ENCODE results near the gene CDH15.
A peak's percentile ranks its signal among the peaks of the same experiment; 100 is the strongest.
"Not testable (repeated sequence)": the region's sequence is repeated elsewhere in the genome, so short reads cannot be mapped to it uniquely, and the experiment has no call there.

The CDH15 gene

DNA sequence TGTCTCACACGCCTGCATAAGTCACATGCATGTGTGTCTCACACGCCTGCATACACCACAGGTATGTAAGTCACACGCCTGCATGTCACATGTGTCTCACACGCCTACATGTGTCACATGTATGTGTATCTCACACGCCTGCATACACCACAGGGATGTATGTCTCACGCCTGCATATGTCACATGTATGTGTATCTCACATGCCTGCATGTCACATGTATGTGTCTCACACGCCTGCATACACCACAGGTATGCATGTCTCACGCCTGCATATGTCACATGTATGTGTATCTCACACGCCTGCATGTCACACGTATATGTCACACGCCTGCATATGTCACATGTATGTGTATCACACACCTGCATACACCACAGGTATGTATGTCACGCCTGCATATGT is 13.8 kb upstream of the CDH15 start:
- no peak for DNase-seq

DNA sequence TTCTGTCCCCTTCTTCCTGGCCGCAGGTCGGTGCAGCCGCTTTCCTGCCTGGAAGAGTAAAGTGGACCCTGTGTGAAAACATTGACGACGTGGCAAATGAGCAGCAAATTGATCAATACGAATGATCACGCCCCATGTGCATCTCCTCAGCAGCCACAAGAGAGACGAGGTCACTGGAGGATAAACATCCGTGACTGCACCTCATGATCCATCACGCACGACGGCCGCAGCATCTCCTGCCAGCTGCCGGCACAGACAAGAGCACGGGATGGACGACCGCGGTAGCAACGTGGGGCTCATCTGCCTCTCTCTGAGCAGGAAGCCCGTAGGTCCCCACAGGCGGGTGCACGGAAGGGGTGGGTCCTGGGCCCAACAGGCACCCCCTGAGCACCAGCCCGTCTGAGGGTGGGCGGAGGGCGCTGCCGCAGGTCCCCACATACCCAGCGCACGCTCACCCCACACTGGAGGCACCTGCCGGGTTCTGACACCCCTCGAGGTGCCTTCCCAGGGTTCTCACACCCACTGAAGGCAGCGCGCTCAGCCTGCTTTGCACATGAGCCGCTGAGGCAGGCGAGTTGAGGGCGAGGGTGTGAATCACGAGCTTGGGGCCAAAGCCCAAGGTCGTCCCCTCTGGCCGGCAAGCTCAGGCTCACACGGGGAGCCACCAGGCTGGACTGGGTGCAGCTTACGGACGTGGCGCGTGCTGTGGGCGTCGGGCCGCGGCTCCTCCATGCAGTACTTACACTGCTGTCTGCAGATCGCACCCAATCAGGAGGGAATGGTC is 12.3 kb upstream of the CDH15 start:
- DNase-seq, result no peak

DNA sequence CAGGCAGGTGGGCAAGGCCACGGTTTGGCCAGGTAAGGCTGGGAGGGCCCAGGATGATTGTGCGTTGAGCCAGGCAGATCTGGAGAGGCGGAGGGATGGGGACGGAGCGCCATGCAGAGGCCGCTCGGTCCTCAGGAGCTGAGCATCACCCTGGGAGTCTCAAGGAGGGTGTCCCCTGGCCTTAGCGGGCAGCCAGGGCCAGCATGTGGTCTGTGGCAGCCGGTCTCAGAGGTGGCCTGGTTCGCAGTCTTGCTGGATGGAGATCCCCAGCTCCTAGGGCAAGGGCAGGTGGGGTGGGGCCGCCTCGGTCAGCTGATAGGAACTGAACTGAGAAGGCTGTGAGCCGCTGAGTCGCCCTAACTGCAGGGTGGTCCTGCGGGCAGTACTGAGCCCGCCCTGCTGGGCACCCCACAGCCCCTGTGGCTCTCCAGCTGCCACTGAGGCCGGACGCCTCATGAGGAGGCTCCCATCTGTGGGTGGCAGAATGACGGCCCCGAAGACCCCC is 11.6 kb upstream of the CDH15 start:
- no peak for DNase-seq

DNA sequence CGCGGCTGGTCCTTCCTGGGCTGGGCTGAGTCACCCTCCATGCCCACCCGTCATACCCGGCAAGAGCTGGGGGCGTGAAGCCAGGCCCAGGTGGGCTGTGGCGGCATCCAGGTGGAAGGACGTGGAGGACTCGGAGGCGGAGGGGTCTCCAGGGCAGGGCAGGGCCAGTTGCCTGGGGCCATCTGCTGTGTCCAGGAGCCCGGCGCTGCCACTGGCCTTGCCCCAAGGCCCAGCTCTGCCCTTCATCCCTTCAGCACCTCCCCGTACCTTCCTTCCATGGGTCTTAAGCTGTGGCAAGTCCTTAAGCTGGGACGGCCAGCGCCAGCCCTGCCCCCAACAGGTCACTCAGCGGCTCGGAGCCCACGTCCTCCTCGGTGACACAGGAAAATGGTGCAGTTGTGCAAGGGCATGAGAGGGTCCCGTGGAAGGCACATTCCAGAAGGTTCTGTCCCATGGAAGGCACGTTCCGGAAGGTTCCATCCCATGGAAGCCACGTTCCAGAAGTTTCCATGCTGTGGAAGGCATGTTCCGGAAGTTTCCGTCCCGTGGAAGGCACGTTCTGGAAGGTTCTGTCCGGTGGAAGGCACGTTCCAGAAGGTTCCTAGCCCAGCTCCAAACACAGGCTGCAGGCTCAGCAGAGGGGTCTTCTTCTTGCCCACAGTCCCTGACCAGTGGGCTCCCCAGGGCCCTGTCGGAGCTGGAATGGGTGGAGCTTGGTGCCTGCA is 10.4 kb upstream of the CDH15 start:
- DNase-seq, result no peak

DNA sequence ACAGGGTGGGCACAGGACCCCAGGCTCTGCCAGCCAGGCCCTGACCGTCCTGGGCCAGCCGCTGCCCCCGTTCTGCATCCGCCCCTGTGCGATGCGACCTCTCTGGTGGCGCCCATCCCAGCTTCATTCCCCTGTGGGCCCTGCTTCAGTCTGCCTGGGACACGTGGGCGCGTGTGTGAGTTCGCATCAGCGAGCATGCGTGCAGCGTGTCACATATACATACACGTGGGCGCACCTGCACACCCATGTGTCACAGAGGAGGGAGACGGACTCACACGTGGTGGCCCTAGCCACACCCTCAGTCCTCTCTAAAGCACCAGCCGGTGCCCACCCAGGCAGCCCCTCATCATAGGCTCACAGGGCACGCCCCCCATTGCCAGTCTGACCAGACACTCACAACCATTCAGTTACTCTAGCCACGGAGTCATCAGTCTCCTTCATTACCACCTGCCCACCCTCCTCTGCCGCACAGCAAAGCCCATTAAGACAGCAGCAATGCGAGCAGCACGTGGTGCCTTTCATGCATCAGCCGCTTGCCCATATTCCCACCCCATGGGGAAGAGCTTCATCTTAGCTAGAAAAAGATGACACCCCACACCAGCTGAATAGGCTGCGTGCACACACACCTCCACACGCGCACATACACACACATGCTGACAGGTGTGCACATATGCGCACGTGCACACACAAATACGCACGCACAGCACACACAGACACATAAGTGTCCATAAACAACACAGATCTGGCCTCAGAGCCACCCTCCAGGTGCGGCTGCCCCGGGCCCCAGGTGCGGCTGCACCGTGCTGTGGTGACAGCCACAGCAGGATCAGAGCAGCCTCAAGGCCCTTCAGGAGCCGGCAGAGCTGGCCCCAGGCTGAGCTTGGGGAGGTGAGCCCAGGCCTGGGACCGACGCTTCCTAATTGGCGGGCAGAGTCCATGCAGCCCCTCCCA is 9.5 kb upstream of the CDH15 start:
- DNase-seq, result no peak

DNA sequence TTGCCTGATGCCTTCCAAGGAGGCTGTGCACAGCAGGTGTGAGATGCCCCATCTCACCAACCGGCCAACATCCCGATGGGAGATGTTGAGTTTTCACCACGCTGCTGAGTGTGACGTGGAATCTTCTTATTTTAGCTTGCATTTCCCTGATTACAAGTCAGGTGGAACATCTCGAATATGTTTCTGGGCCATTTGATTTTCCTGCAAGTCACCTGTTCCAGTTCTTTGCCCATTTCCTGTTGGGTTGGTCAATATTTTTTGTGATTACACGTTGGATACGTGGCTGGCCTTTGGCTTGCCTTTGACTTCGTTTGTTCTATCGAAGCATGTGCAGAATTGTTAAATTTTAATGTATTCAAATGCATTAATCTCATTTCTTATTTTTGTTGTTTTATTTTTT is 8.3 kb upstream of the CDH15 start:
- DNase-seq, result no peak

DNA sequence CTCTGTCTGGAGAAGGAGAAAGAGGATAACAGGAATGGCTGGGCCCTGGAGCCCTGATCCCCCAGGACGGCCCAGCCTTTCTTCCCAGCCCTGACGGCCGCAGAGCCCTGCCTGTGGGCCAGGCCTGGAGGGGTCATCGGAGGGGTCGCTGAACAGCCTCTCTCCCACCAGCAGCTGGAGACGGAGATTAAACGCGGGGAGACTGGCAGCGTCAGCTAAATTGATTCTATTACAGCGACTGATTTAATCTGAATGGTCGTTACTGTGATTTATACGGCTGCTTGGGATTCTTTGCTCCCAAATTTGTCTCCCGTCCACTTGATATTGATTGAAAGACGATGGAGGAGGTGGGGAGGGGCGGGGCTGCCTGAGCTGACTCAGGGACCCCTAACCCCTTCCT is 7.1 kb upstream of the CDH15 start:
- DNase-seq, result no peak

DNA sequence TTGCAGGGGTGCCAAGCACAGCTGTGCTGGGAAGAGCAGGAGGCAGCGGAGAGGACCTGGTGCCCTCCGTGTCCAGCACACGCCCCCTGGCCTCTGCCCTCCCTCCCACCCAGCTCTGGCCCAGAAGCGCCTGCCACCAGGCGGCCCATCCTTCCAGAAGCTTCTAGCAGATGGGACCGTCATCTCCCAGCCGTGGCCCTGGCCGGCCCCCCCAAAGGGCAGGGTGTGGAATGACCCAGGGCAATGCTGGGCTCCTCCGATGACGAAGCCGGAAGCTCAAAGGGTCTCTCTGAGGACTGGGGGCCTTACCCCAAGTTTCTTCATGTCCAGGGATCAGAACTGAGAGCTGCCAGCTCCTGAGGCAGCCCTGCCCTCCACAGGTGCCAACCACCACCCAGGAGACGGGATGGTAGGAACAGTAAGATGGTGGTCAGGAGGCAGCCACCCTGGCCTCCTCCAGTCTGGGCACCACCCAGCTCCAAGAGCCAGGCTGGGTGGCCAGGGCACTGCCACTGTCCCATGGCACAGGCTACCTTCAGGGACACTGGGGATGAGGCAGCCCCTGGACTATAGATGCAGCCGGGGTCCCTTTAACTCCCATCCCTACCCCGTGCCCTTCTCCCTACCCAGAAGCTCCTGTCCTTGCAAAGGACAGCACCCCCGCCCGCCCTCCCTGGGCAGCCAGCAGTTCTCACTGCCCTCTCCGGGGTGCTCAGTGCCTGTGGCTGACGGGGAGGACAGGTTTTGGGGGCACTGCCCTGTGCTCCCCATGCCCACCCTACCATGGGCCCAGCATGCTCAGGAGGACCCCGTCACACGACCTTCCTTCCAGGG is 6.5 kb upstream of the CDH15 start:
- no peak for DNase-seq

DNA sequence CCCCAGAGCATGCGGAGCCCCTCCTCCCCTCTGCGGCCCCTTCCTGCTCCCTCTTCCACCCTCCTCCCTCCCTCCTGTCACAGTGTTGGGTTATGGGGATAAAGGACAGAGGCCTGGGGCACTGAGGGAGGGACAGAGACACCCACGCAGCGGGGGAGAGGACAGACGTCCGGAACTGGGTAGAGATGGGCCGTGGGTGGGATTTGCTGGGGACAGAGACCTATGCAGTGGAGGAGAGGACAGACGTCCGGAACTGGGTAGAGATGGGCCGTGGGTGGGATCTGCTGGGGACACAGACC is 5.9 kb upstream of the CDH15 start:
- not testable (repeated sequence) for DNase-seq

DNA sequence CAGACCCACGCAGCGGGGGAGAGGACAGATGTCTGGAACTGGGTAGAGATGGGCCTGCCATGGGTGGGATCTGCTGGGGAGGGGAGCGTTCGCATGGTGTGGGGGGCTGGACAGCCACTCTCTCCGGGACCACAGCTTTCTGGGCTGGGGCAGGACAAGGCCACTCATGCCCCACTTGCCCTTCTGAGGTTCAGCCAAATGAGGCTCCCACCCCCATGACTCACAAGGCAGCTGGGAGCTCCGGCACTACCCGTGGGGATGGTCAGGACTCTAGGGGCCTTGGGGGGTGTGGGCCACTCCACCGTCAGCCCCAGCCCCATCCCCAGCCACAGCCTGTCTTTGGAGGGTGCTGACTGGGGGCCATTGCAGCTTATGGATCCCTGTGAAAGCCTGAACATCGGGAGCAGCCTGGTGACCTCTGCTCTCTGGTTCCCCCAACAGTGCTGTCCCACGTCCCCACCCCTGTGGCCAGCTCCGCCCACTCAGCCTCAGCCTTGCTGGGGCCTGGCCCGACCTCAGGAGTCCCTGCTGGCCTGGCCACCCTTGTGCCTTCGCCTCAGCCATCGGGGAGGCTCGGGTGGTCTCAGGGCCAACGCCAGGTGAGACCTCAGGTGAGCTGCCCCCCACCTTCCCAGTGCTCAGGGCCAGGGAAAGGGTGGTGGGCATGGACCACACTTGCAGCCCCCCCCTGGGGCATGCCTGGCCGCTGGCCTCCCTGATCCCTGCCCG is 4.7 kb upstream of the CDH15 start:
- no peak for DNase-seq

DNA sequence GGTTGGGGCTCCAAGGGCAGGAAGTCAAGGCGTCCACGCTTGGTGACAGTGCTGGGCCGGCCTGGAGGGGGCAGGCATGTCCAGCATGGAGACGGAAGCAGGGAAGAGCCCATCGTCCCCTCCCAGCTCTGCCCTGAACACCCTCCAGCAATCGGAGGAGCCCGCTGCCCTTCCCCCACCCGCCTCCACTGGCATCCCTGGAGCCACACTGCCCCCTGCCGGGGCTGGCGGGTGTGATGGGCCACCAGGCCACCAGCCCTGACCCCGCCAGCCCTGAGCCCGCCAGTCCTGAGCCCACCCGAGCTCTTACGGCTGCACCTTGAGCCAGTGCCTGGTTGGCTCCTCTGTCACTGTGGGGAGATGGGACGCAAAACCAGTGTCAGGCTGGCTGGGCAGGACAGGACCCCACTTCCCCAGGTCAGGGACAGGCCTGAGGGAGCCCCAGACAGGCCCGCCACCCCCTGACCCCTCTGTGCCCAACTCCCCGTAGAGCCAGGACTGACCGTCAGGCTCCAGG is 4.1 kb upstream of the CDH15 start:
- DNase-seq, result peak; percentile 28 to 74

DNA sequence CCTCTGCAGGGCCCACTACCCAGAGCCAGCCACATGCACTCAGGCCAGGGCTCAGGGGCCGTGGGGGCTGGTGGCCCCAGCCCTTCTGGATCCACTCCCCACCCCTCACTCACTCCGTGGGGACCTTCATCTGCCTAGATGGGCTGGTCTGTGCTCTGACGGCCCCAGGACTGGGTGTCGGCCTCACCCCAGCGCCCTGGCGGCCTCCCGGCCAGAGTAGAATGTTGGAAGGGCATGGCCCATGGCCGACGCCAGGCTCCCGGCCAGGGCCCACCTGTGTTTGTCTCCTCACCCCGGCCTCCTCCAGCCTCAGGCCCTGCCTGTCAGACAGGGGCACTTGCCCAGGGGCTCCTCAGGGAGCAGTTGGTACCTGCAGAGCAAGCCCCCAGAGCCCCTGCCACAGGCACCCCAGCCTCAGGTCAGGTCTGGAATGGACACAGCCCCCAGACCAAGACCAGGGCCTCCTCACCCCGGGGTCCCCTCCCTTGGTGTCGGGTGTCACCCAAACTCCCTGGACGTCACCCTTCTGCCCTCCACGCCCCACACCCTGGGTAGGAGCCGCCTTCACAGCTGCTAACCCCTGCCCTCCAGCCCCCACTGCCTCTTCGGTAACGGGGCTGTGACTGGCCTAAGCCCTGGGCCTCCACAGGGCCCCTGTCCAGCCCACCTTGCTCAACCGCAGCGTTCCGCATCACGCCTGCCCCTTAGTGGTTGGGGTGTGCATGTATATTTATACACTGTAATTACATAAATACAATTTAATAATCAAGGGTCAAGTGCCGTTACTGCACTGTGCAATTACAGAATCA is 3.0 kb upstream of the CDH15 start:
- DNase-seq, result no peak

DNA sequence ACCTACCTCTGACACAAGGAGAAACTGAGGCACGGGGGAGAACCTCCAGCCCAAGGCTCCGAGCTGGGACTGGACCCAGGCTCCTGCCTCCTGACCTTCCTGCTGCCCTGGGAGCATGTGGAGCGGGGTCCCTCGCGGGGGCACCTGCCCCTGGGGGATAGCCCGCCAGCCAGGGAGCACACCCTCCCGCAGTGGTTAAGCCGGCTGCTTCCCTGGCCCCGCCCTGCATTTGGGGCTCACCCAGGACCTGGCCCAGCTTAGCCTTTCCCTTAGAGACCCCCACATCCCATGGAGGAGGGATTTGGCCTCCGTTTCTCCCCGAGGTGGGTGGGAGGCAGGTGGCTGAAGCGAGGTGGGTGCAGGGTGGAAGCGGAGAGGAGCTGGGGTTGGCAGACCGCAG is 1.8 kb upstream of the CDH15 start:
- DNase-seq, result no peak

DNA sequence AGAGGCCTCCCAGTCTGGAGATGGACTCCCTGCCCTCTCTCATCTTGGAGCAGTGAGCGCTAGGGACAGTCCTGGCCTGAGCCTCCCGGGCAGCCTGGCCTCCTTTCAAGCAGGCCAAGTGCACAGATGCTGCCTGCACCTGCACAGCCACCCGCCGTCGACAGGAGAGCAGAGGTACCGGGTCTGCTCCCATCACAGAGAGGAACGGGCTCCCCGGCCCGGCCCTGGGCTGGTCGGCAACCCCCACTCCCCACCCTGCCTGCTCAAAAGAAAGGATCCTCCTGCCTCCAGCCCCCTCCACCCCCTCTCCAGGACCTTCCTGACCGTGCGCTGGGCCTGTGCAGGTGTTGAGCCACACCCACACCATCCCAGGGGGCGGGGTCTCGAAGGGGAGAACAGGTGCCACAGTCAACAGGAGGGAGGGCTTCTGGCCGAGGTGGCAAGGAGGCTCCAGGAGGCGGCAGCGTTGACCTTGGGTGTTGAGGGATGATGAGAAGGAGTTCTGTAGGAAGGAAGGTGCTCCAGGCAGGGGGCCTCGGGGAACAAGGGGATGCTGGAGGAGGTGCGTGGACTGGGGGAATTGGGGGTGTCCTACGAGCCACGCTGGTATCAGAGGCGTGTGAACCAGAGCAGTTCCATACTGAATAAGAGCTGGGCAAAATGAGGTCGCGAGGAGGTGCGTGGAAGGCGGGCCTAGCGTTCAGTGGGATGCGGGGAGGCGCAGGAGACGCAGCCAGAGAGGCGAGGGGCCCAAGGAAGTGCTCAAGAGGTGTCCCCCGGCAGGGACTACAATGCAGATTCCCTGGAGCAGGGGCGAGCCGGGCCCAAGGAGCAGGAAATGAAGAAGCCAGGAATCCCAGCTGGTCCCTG is 967 bp upstream of the CDH15 start:
- DNase-seq, result no peak

DNA sequence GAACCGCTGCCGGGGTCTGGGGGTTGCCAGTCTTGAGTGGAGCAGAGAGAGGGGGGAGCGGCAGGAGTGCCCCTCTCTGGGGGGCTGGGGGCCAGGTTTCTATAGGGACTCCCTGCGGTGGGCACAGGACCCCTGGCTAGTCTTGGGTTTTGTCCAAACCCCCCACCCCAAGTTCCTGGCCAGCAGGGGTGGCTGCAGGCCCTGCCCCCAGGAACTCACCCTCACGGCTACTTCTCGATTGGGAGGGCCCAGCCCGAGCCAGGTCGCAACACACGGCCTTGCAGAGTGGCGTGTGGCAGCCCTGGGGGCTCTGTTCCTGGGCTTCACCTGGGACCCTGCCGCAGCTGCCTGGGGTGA is 601 bp downstream of the CDH15 start:
- no peak for DNase-seq

DNA sequence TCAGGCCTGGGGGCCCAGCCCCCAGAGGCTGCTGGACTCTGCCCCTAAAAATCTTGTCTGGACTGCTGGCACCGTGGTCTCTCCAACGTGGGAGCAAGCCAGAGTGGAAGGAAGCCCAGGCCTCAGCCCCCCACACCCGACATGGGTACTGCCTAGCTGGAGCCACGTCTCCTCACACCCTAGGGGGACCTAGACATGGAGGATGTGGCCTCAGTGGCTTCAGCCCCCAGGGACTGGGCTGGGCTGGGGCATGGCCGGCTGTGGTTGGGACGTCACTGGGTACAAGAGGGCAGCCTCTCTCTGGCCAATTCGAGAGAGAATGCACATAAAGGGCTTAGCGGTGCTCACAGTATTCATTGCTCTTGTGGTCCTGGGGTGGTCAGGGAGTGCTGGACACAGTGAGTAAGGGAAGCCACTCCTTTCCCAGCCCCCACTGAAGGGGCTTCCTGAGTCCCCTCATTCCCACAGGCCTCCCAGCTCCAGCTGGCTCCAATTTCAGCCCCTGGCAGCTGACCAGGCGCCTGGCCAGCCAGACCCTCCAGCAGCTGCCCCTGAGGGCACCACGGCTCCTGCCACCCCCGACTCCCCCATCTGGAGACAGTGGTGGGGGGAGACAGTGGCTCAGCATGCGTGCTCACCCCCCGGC is 1.1 kb downstream of the CDH15 start:
- DNase-seq, result no peak

DNA sequence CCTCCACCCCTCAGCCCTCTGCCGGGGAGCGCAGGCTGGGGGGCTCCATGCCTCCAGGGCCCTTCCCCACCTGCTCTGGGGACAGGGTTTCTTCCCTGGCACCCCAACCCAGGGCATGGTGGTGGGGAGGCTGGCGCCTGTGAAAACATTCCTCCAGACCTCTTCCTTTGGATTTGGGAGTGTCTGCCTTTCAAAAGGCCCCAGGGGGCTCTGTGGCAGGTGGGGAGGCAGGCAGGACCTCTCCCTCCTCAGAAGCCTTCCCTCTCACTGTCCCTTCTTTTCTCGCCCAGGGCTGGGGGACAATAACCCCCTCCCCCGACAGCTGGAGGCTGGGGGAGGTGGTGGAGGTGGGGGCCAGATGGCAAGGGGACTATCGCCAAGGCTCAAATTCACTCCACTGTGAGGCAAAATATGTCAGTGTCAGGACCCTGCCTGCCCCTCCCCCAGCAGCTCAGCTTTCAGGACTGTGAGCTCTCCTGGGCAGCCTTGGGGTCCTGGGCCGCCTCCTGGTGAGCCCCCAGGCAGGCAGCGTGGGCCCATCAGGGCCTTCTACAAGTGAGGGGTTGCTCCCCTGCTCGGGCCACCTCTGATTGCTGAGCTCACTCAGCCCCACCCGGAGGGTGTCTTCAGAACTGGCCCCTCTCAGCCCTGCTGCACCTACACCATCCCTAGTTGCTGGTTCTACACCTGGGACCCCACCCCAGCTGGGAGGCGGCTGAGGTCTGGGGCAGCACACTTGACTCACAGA is 1.8 kb downstream of the CDH15 start:
- DNase-seq, result peak in 1 of 2 experiments; percentile 30

DNA sequence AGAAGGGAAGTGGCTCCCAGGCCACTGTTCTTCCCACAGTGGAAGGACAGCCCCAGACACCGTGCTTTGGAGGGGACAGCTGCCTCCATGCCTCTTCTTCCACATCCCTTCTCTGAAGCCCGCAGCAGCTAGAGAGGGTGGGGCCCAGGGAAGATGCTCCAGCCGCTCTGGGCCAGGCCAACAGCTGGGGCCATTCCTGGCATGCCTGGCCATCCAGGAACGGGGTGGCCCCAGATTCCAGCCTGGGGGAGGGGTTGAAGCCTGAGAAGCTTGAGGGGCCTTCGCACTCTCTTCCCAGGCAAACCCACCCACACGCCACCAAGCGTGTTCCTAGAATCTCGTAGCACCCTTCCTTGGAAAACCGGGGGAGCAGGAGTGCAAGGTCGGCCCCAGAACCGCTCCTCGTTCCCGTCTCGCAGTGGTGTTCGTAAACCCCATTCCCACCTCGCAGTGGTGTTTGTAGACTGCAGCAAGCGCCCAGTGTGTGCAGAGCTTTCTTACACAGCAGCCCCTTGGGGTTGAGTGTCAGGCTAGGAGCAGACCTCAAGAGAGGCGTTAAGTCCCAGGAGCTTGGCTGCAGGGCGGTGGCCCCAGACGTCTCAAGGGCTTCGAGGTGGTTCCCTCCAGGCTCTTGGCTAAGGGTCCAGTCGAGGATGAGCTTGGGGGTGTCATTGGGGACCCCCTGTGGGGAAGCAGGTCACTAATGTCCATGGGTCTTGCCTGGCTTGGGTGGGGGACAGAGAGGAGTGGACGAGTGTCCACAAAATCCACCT is 2.7 kb downstream of the CDH15 start:
- DNase-seq, result no peak
